ENCODE measurements around the gene DDX27. TPM values are rescaled to one million over a fixed set of nuclear protein-coding genes. Genes with fewer than 3 reads are reported as not detected.

The DDX27 gene
- total and polyA plus RNA-seq, 2 of the 13 experiments (the other 11 are each of a cell fraction or from before 2014, with no cell fraction given), result 42.6 to 72.8 TPM

DNA sequence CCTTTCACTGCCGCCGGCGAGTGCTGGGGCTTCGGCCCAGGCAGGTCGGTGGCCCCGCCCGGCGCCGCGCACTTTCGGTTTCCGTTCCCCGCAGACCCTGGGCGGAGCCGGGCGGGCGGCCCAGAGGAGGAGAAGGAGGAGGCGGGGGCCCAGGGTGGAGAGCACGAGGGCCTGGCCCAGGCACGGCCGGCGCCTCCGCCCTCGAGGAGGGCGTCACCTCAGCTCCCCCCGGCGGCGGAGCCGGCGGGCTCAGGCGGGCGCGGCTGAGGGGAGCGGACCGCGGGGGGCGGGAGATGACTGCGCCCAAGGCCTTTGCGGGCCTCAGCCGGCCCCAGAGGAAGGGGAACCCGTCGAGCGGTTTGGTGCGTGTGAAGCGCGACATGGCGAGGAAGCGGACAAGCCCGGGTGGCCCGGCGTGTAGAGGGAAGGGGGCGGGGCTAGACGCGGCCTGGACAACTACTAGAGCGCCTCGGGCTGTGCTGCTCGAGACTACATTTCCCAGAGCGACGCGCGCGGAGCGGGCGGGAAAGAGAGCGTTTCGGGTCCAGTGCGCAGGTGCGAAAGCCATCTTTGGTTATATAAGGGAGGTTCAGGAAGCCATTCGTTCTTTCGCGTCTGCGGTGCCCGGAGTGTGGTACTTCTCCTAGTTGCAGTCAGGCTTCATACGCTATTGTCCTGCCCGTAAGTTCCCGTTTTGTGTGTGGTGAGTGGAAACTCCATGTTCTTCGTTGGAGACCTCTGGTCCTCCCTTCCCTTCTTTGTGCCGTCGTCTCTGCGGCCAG is 59.0 kb downstream of the DDX27 start, which contains the start of gene ZNFX1 (continued):
- TF ChIP-seq, protein P1, sequence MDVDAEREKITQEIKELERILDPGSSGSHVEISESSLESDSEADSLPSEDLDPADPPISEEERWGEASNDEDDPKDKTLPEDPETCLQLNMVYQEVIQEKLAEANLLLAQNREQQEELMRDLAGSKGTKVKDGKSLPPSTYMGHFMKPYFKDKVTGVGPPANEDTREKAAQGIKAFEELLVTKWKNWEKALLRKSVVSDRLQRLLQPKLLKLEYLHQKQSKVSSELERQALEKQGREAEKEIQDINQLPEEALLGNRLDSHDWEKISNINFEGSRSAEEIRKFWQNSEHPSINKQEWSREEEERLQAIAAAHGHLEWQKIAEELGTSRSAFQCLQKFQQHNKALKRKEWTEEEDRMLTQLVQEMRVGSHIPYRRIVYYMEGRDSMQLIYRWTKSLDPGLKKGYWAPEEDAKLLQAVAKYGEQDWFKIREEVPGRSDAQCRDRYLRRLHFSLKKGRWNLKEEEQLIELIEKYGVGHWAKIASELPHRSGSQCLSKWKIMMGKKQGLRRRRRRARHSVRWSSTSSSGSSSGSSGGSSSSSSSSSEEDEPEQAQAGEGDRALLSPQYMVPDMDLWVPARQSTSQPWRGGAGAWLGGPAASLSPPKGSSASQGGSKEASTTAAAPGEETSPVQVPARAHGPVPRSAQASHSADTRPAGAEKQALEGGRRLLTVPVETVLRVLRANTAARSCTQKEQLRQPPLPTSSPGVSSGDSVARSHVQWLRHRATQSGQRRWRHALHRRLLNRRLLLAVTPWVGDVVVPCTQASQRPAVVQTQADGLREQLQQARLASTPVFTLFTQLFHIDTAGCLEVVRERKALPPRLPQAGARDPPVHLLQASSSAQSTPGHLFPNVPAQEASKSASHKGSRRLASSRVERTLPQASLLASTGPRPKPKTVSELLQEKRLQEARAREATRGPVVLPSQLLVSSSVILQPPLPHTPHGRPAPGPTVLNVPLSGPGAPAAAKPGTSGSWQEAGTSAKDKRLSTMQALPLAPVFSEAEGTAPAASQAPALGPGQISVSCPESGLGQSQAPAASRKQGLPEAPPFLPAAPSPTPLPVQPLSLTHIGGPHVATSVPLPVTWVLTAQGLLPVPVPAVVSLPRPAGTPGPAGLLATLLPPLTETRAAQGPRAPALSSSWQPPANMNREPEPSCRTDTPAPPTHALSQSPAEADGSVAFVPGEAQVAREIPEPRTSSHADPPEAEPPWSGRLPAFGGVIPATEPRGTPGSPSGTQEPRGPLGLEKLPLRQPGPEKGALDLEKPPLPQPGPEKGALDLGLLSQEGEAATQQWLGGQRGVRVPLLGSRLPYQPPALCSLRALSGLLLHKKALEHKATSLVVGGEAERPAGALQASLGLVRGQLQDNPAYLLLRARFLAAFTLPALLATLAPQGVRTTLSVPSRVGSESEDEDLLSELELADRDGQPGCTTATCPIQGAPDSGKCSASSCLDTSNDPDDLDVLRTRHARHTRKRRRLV (CRISPR knock-in tag; IDR thresholded peaks at IDR 0.05), result peak; percentile 97
- TF ChIP-seq GTF2F1 (IDR thresholded peaks at IDR 0.05; ENCODE audit: low read length), result peak; percentile 99
- 0 out of 2 replicates have a peak, but pooled peaks have one; percentile 65 for TF ChIP-seq ONECUT2 (CRISPR knock-in tag; IDR thresholded peaks at IDR 0.05)
- TF ChIP-seq ZNF678 (CRISPR knock-in tag; IDR thresholded peaks at IDR 0.05), result peak; percentile 96
- TF ChIP-seq, protein P2, sequence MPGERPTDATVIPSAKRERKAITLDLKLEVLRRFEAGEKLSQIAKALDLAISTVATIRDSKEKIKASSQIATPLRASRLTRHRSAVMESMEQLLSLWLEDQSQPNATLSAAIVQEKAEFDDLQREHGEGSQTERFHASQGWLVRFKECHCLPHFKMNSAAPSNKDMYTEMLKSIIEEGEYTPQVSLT (CRISPR knock-in tag; IDR thresholded peaks at IDR 0.05; ENCODE audit: borderline replicate concordance, low read depth), result no peak; the same call in 1 of the 2 replicates
- TF ChIP-seq, protein P3, sequence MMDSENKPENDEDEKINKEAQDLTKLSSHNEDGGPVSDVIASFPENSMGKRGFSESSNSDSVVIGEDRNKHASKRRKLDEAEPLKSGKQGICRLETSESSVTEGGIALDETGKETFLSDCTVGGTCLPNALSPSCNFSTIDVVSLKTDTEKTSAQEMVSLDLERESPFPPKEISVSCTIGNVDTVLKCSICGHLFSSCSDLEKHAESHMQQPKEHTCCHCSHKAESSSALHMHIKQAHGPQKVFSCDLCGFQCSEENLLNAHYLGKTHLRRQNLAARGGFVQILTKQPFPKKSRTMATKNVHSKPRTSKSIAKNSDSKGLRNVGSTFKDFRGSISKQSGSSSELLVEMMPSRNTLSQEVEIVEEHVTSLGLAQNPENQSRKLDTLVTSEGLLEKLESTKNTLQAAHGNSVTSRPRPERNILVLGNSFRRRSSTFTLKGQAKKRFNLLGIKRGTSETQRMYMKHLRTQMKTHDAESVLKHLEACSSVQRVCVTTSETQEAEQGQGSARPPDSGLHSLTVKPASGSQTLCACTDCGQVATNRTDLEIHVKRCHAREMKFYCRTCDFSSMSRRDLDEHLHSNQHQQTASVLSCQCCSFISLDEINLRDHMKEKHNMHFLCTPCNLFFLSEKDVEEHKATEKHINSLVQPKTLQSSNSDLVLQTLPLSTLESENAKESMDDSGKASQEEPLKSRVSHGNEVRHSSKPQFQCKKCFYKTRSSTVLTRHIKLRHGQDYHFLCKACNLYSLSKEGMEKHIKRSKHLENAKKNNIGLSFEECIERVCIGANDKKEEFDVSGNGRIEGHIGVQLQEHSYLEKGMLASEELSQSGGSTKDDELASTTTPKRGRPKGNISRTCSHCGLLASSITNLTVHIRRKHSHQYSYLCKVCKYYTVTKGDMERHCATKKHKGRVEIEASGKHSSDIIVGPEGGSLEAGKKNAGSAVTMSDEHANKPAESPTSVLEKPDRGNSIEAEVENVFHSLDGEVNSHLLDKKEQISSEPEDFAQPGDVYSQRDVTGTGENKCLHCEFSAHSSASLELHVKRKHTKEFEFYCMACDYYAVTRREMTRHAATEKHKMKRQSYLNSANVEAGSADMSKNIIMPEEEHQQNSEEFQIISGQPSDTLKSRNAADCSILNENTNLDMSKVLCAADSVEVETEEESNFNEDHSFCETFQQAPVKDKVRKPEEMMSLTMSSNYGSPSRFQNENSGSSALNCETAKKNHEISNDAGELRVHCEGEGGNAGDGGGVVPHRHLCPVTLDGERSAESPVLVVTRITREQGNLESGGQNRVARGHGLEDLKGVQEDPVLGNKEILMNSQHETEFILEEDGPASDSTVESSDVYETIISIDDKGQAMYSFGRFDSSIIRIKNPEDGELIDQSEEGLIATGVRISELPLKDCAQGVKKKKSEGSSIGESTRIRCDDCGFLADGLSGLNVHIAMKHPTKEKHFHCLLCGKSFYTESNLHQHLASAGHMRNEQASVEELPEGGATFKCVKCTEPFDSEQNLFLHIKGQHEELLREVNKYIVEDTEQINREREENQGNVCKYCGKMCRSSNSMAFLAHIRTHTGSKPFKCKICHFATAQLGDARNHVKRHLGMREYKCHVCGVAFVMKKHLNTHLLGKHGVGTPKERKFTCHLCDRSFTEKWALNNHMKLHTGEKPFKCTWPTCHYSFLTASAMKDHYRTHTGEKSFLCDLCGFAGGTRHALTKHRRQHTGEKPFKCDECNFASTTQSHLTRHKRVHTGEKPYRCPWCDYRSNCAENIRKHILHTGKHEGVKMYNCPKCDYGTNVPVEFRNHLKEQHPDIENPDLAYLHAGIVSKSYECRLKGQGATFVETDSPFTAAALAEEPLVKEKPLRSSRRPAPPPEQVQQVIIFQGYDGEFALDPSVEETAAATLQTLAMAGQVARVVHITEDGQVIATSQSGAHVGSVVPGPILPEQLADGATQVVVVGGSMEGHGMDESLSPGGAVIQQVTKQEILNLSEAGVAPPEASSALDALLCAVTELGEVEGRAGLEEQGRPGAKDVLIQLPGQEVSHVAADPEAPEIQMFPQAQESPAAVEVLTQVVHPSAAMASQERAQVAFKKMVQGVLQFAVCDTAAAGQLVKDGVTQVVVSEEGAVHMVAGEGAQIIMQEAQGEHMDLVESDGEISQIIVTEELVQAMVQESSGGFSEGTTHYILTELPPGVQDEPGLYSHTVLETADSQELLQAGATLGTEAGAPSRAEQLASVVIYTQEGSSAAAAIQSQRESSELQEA (CRISPR knock-in tag; IDR thresholded peaks at IDR 0.05; ENCODE audit: not compliant biosample characterization), result no peak
- TF ChIP-seq, protein P4, sequence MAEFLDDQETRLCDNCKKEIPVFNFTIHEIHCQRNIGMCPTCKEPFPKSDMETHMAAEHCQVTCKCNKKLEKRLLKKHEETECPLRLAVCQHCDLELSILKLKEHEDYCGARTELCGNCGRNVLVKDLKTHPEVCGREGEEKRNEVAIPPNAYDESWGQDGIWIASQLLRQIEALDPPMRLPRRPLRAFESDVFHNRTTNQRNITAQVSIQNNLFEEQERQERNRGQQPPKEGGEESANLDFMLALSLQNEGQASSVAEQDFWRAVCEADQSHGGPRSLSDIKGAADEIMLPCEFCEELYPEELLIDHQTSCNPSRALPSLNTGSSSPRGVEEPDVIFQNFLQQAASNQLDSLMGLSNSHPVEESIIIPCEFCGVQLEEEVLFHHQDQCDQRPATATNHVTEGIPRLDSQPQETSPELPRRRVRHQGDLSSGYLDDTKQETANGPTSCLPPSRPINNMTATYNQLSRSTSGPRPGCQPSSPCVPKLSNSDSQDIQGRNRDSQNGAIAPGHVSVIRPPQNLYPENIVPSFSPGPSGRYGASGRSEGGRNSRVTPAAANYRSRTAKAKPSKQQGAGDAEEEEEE (CRISPR knock-in tag; IDR thresholded peaks at IDR 0.05; ENCODE audit: borderline replicate concordance), result no peak; the same call in 1 of the 2 replicates
